ENCODE results near the gene CRB2. TPM values are rescaled to one million over a fixed set of nuclear protein-coding genes. Genes with fewer than 3 reads are reported as not detected.

CRB2 gene
- total and polyA plus RNA-seq, 2 of the 4 experiments (the other 2 are of a cell fraction): not detected

GRCh38 chr9:123324767-123325183 is 31.2 kb upstream of the CRB2 start:
- Histone ChIP-seq H3K36me3 (ENCODE audit: control insufficient read depth, insufficient read depth, low read length) (no peaks in the 10 kb centered on the region), H3K9me3 (ENCODE audit: control insufficient read depth, insufficient read depth, low read length) (peaks cover 4% of the 10 kb centered on the region; the same call in 1 of the 2 replicates), H2AFZ (replicated peaks; ENCODE audit: low read length, poor library complexity) (no peak overlapping the region), H4K8ac (ENCODE audit: low read depth in 2 of 2, low read length in 2 of 2) (no peak overlapping the region), H3K56ac (ENCODE audit: extremely low read depth, insufficient read depth, low read length) (no peak overlapping the region), H3K4me1 (ENCODE audit: control insufficient read depth, insufficient read depth, low read length) (no peaks in the 10 kb centered on the region; the same call in 1 of the 2 replicates), H4K91ac (ENCODE audit: insufficient read depth, low read depth, low read length) (no peak overlapping the region), H3K9me1 (ENCODE audit: insufficient read depth, low read length) (no peaks in the 10 kb centered on the region), H3K14ac (replicated peaks; ENCODE audit: low read depth, low read length) (no peak overlapping the region), H3K27me3 (ENCODE audit: control insufficient read depth, insufficient read depth, low read length) (peaks cover 25% of the 10 kb centered on the region; the same call in 1 of the 2 replicates), H3K4me3 (ENCODE audit: insufficient read depth, low read depth, low read length) (no peak overlapping the region), H2BK20ac (ENCODE audit: low read depth, low read length) (no peak overlapping the region), H2AK5ac (ENCODE audit: low read depth, low read length) (no peak overlapping the region), H4K20me1 (ENCODE audit: insufficient read depth, low read length) (no peaks in the 10 kb centered on the region), H3K4ac (ENCODE audit: low read depth, low read length) (no peak overlapping the region), H2BK120ac (ENCODE audit: low read depth, low read length) (no peak overlapping the region), H3K4me2 (ENCODE audit: low read depth, low read length) (no peak overlapping the region), H2BK15ac (ENCODE audit: low read depth, low read length) (no peak overlapping the region), H3K79me1 (ENCODE audit: low read depth in 1 of 2, low read length in 2 of 2) (no peaks in the 10 kb centered on the region), H2BK5ac (ENCODE audit: low read depth, low read length, poor library complexity, severe bottlenecking) (no peak overlapping the region), H3K18ac (ENCODE audit: low read depth, low read length) (no peak overlapping the region), H3K23ac (ENCODE audit: low read depth, low read length) (no peak overlapping the region), H2AK9ac (replicated peaks; ENCODE audit: low read depth, low read length, poor library complexity) (peak overlapping the region; percentile 4), H3K9ac (ENCODE audit: low read depth, low read length) (no peak overlapping the region), H3K27ac (ENCODE audit: insufficient read depth, low read length) (no peak overlapping the region), H4K5ac (ENCODE audit: low read depth, low read length) (no peak overlapping the region)
- ChIA-PET CTCF (no interaction called here), POLR2A (ENCODE audit: unreplicated experiment) (no interaction called here)
- DNase-seq (no peak), ATAC-seq (ENCODE audit: low read depth) (no peak)
- in situ Hi-C loops (cut with MboI; ENCODE audit: low sequenced_read_pairs) (loop anchor here (25.0 kb wide), 1 partner anchor 487 kb away; the partner anchor contains the start of gene PDCL), intact Hi-C loops (cut with micrococcal nuclease) (no loop called here), dilution Hi-C loops (cut with HindIII; ENCODE audit: low sequenced_read_pairs, unreplicated experiment) (no loop called here)
- BruUV-seq (replicated peaks): no TSS peak
- TF ChIP-seq CTCF (conservative IDR thresholded peaks at IDR 0.05; ENCODE audit: low read depth, low read length) (no peak), CEBPB (IDR thresholded peaks at IDR 0.05; ENCODE audit: low read depth, low read length) (no peak), MXI1 (IDR thresholded peaks at IDR 0.05; ENCODE audit: borderline replicate concordance, low read depth, low read length) (no peak), MAZ (IDR thresholded peaks at IDR 0.05; ENCODE audit: borderline replicate concordance, low read depth, low read length) (no peak), USF2 (IDR thresholded peaks at IDR 0.05; ENCODE audit: low read depth, low read length) (no peak), RFX5 (IDR thresholded peaks at IDR 0.05; ENCODE audit: low read depth, low read length) (no peak), POLR2A (IDR thresholded peaks at IDR 0.05; ENCODE audit: low read depth, low read length) (no peak), NFE2L2 (IDR thresholded peaks at IDR 0.05; ENCODE audit: low read depth, low read length) (no peak), RAD21 (IDR thresholded peaks at IDR 0.05; ENCODE audit: low read length) (no peak), ELK1 (IDR thresholded peaks at IDR 0.05; ENCODE audit: borderline replicate concordance, low read depth, low read length) (no peak), RCOR1 (IDR thresholded peaks at IDR 0.05; ENCODE audit: insufficient replicate concordance, low read length) (no peak), CHD1 (IDR thresholded peaks at IDR 0.05; ENCODE audit: low read depth, low read length) (no peak), MAFK (IDR thresholded peaks at IDR 0.05; ENCODE audit: low read depth, low read length) (no peak), BHLHE40 (IDR thresholded peaks at IDR 0.05; ENCODE audit: low read depth, low read length) (no peak), FOS (IDR thresholded peaks at IDR 0.05; ENCODE audit: low read depth, low read length) (no peak), SMC3 (IDR thresholded peaks at IDR 0.05; ENCODE audit: low read depth, low read length) (no peak)
- WGBS, 2 experiments (ENCODE audit: extremely low coverage in 2 of 2, insufficient read length in 1 of 2): 71% methylated on average over 2 of the region's 10 CpGs; no CpG with 5 or more reads in 1 of the 2 experiments

All from IMR-90 (cell line).